ENCODE data around the gene YJU2.

YJU2 gene

DNA sequence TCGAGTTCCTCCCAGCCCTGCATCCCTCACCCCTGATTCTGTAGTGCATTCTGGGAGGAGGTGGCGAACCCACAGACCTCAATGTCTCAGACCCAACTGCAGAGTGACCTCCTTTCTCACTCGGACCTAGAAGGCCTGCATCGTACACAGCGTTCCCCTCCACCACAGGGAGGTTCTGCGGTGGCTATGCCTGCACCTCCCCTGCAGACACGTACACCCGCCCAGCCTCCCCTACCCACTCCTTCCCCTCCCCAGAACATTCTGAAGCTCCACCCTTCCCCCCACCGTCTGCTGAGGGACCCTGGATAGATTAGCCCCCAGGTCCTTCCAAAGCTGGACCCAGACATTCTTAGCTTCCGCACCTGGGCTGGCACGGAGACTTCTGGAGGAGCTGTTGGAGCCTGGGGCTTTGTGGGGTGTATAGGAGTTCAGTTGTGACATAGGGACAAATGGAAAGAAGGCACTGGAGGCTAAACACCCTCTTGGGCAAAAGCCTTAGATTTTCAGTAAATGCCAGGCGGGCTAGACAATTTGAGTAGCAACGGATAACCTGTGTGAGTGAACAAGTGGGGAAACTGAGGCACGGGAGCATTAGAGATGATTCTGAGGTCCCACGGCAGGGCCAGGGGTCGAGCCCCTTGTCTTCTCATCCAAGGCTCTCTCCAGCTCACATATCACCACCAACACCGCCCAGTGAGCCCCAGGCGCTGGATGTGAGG lies 57.1 kb downstream of the YJU2 start:
- Histone ChIP-seq H3K27ac (ENCODE audit: low read length) (no peak overlapping the region), H4K20me1 (ENCODE audit: insufficient read depth, low read length) (no peaks in the 10 kb centered on the region), H3K9me3 (replicated peaks; ENCODE audit: insufficient read depth, low read length) (no peaks in the 10 kb centered on the region), H2AFZ (ENCODE audit: low read length) (no peak overlapping the region), H3K9me2 (replicated peaks; ENCODE audit: insufficient read depth, low read length) (no peaks in the 10 kb centered on the region), H3K4me2 (ENCODE audit: low read depth, low read length) (no peak overlapping the region), H3K9ac (ENCODE audit: low read length) (no peak overlapping the region), H3F3A (ENCODE audit: insufficient read depth, low read length) (no peaks in the 10 kb centered on the region), H3K79me2 (ENCODE audit: low read length) (no peaks in the 10 kb centered on the region), H3K4me1 (ENCODE audit: low read length) (no peaks in the 10 kb centered on the region), H3K27me3 (replicated peaks; ENCODE audit: insufficient read depth, low read length) (peaks cover 84% of the 10 kb centered on the region), H3K4me3 (ENCODE audit: low read length) (no peak overlapping the region), H3K36me3 (replicated peaks; ENCODE audit: insufficient read depth, low read length) (no peaks in the 10 kb centered on the region)
- TF ChIP-seq, protein P1, sequence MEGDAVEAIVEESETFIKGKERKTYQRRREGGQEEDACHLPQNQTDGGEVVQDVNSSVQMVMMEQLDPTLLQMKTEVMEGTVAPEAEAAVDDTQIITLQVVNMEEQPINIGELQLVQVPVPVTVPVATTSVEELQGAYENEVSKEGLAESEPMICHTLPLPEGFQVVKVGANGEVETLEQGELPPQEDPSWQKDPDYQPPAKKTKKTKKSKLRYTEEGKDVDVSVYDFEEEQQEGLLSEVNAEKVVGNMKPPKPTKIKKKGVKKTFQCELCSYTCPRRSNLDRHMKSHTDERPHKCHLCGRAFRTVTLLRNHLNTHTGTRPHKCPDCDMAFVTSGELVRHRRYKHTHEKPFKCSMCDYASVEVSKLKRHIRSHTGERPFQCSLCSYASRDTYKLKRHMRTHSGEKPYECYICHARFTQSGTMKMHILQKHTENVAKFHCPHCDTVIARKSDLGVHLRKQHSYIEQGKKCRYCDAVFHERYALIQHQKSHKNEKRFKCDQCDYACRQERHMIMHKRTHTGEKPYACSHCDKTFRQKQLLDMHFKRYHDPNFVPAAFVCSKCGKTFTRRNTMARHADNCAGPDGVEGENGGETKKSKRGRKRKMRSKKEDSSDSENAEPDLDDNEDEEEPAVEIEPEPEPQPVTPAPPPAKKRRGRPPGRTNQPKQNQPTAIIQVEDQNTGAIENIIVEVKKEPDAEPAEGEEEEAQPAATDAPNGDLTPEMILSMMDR (IDR thresholded peaks at IDR 0.05; ENCODE audit: low read length), result no peak
- TF ChIP-seq EZH2 (optimal IDR thresholded peaks at IDR 0.05; ENCODE audit: low read depth, low read length), result no peak
- no peak for TF ChIP-seq EZH2phosphoT487 (IDR thresholded peaks at IDR 0.05; ENCODE audit: low read length)
- DNase-seq, result no peak

DNA sequence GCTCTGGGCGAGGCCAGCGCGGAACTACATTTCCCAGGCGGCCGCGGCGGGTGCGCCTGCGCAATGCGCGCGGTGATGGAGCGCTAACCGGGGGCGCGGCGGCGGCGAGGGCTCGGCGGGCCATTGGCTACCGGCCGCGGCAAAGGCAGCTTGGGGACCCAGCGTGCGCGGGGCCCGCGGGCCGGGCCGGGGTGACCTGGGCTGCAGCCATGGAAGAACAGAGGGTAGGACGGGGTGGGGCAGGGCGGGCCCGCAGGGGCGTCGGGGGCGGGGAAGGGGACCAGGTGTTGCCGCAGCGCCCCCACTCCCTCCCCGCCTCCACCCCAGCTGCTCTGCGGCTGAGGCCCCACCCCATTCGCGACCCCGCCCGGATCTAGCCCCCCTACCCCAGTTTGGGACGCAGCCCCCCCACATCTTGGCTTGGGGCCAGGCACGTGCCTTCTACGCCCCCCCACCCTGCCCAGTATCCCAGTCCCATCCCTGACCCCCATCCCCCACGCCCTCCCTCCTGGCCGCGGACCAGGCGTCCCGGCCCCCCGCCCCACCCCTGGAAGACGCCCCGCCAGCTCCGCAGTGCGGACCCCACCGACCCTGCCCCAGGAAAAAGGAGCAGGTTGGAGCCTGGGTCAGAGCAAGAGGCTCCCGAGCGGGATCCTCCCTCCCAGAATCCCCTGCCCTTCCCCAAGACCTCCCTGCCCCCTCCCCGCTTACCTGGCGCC lies 57.8 kb downstream of the YJU2 start, which contains the start of gene FSD1:
TSS of gene FSD1 (plus strand) at position 61 of the 719 bp plus-strand sequence. CDS start at position 210, 149 bp downstream.
- Histone ChIP-seq H3K79me2 (ENCODE audit: low read length) (no peaks in the 10 kb centered on the region), H2AFZ (ENCODE audit: low read length) (no peak within 1 kb of the TSS), H3K9me2 (replicated peaks; ENCODE audit: insufficient read depth, low read length) (no peaks in the 10 kb centered on the region), H3K27ac (ENCODE audit: low read length) (no peak within 1 kb of the TSS), H3K4me1 (ENCODE audit: low read length) (no peaks in the 10 kb centered on the region), H3K27me3 (replicated peaks; ENCODE audit: insufficient read depth, low read length) (peaks cover 81% of the 10 kb centered on the region), H3K9me3 (replicated peaks; ENCODE audit: insufficient read depth, low read length) (no peaks in the 10 kb centered on the region), H3F3A (ENCODE audit: insufficient read depth, low read length) (no peaks in the 10 kb centered on the region), H3K9ac (ENCODE audit: low read length) (no peak within 1 kb of the TSS), H4K20me1 (ENCODE audit: insufficient read depth, low read length) (no peaks in the 10 kb centered on the region), H3K36me3 (replicated peaks; ENCODE audit: insufficient read depth, low read length) (no peaks in the 10 kb centered on the region), H3K4me2 (ENCODE audit: low read depth, low read length) (no peak within 1 kb of the TSS), H3K4me3 (ENCODE audit: low read length) (no peak within 1 kb of the TSS)
- no peak for TF ChIP-seq EZH2phosphoT487 (IDR thresholded peaks at IDR 0.05; ENCODE audit: low read length)
- TF ChIP-seq, protein P1 (IDR thresholded peaks at IDR 0.05; ENCODE audit: low read length), result no peak
- DNase-seq, result no peak

DNA sequence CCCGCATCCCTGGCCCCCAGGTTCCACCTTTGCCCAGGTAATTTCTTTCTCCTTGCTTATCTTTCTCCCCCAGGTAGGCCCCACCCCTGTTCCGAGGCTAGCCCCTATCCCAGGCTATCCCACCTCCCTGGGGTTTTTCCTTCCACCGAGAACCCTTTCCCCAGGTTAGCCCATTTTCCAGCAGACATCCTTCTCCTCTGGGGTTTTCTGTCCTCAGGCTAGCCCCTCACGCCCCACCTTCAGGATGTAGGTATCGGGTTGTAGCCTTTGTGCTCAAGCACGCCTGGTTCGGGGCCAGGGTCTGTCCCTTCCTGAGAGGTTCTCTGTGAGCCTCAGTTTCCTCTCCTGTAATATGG lies 58.4 kb downstream of the YJU2 start:
- no peak for TF ChIP-seq EZH2phosphoT487 (IDR thresholded peaks at IDR 0.05; ENCODE audit: low read length)
- no peak for TF ChIP-seq EZH2 (optimal IDR thresholded peaks at IDR 0.05; ENCODE audit: low read depth, low read length)
- TF ChIP-seq, protein P1 (IDR thresholded peaks at IDR 0.05; ENCODE audit: low read length), result no peak
- Histone ChIP-seq H3K27ac (ENCODE audit: low read length) (no peak overlapping the region), H3K27me3 (replicated peaks; ENCODE audit: insufficient read depth, low read length) (peaks cover 79% of the 10 kb centered on the region), H2AFZ (ENCODE audit: low read length) (no peak overlapping the region), H3K36me3 (replicated peaks; ENCODE audit: insufficient read depth, low read length) (no peaks in the 10 kb centered on the region), H3K9me2 (replicated peaks; ENCODE audit: insufficient read depth, low read length) (no peaks in the 10 kb centered on the region), H4K20me1 (ENCODE audit: insufficient read depth, low read length) (no peaks in the 10 kb centered on the region), H3K4me2 (ENCODE audit: low read depth, low read length) (no peak overlapping the region), H3K79me2 (ENCODE audit: low read length) (no peaks in the 10 kb centered on the region), H3K4me3 (ENCODE audit: low read length) (no peak overlapping the region), H3K9me3 (replicated peaks; ENCODE audit: insufficient read depth, low read length) (no peaks in the 10 kb centered on the region), H3K9ac (ENCODE audit: low read length) (no peak overlapping the region), H3K4me1 (ENCODE audit: low read length) (no peaks in the 10 kb centered on the region), H3F3A (ENCODE audit: insufficient read depth, low read length) (no peaks in the 10 kb centered on the region)
- DNase-seq, result no peak
